ENCODE data around the gene YWHAQ. TPM values are rescaled to one million over a fixed set of nuclear protein-coding genes. Genes with fewer than 3 reads are reported as not detected.

Gene YWHAQ
- total RNA-seq = 173 TPM

GRCh38 chr2:9630736-9631552 is at the start of gene YWHAQ:
TSS of gene YWHAQ (minus strand) at chr2:9630997. CDS start at chr2:9630452, 545 bp downstream.
- intact Hi-C loops (cut with DNase I) = no loop called here

GRCh38 chr2:9680082-9680481 is 49.3 kb upstream of the YWHAQ start:
- Histone ChIP-seq H3K36me3 (no peaks in the 10 kb centered on the region), H3K4me1 (peaks cover 9% of the 10 kb centered on the region), H3K27ac (no peak overlapping the region), H3K9me3 (no peaks in the 10 kb centered on the region), H3K4me3 (no peak overlapping the region), H3K27me3 (no peaks in the 10 kb centered on the region)
- intact Hi-C loops (cut with DNase I) = no loop called here
- TF ChIP-seq POLR2AphosphoS5 (IDR thresholded peaks at IDR 0.05; ENCODE audit: insufficient read depth in 1 of 2, low read depth in 1 of 2) = no peak
- TF ChIP-seq CTCF (IDR thresholded peaks at IDR 0.05) = no peak
- no peak for TF ChIP-seq POLR2A (IDR thresholded peaks at IDR 0.05)
- no peak for DNase-seq (ENCODE audit: extremely low spot score in 2 of 2)

More at GRCh38 chr2:9630736-9631552, at the start of gene YWHAQ:
- Histone ChIP-seq H3K27ac (peak within 1 kb of the TSS; percentile 97), H3K27me3 (no peaks in the 10 kb centered on the region), H3K36me3 (peaks cover 0 to 15% of the 10 kb centered on the region in 2 donors), H3K4me3 (peak within 1 kb of the TSS; percentile 52 to 87), H3K9me3 (no peaks in the 10 kb centered on the region), H3K4me1 (peaks cover 58% of the 10 kb centered on the region)
- peak in 1 of 2 donors; percentile 95 for TF ChIP-seq POLR2A (IDR thresholded peaks at IDR 0.05)
- TF ChIP-seq CTCF (IDR thresholded peaks at IDR 0.05) = peak in 1 of 3 experiments; percentile 13
- peak; percentile 90 to 99 for TF ChIP-seq POLR2AphosphoS5 (IDR thresholded peaks at IDR 0.05; ENCODE audit: insufficient read depth in 1 of 2, low read depth in 1 of 2)
- DNase-seq (ENCODE audit: extremely low spot score in 2 of 2) = peak in 1 of 2 donors; percentile 99

- Histone ChIP-seq H3K36me3 (no peaks in the 10 kb centered on the region), H3K27ac (no peak overlapping the region), H3K4me1 (peaks cover 9% of the 10 kb centered on the region), H3K27me3 (no peaks in the 10 kb centered on the region), H3K9me3 (no peaks in the 10 kb centered on the region), H3K4me3 (no peak overlapping the region)
- TF ChIP-seq POLR2A (IDR thresholded peaks at IDR 0.05) (no peak), POLR2AphosphoS5 (IDR thresholded peaks at IDR 0.05; ENCODE audit: insufficient read depth in 1 of 2, low read depth in 1 of 2) (no peak), CTCF (IDR thresholded peaks at IDR 0.05) (no peak)
- intact Hi-C loops (cut with DNase I) = no loop called here
- no peak for DNase-seq (ENCODE audit: extremely low spot score in 2 of 2)
Observed at GRCh38 chr2:9679218-9679617, 48.4 kb upstream of the YWHAQ start.

GRCh38 chr2:9678544-9678943 is 47.7 kb upstream of the YWHAQ start:
- Histone ChIP-seq H3K4me1 (peaks cover 9% of the 10 kb centered on the region), H3K36me3 (no peaks in the 10 kb centered on the region), H3K4me3 (no peak overlapping the region), H3K27me3 (no peaks in the 10 kb centered on the region), H3K27ac (no peak overlapping the region), H3K9me3 (no peaks in the 10 kb centered on the region)
- TF ChIP-seq POLR2A (IDR thresholded peaks at IDR 0.05) (no peak), CTCF (IDR thresholded peaks at IDR 0.05) (no peak), POLR2AphosphoS5 (IDR thresholded peaks at IDR 0.05; ENCODE audit: insufficient read depth in 1 of 2, low read depth in 1 of 2) (no peak)
- no peak for DNase-seq (ENCODE audit: extremely low spot score in 2 of 2)
- intact Hi-C loops (cut with DNase I) = no loop called here

Data from vagina (tissue), 2 donors.